SU-DHL-6 (cell line): ENCODE measurements around the gene ARIH1.
"Not testable (repeated sequence)": the region's sequence is repeated elsewhere in the genome, so short reads cannot be mapped to it uniquely, and the experiment has no call there.

Experiments used
- H2AFZ ChIP-seq: fragments of 200-600 bp; sonication (generic); 2 replicates; pipeline ENCODE4 v1.6.1; 2014; ENCODE audit warnings: low read depth, mild to moderate bottlenecking, moderate library complexity, mixed read lengths, antibody characterized with exemption, low read length; ENCODE audit not compliant: severe bottlenecking
- H3F3A ChIP-seq: fragments of 200-600 bp; shearing (Covaris generic); 2 replicates; pipeline ENCODE4 v1.6.0; 2016; ENCODE audit warnings: antibody characterized with exemption, mild to moderate bottlenecking; ENCODE audit not compliant: insufficient read depth
- H3K27ac ChIP-seq: fragments of 200-600 bp; sonication (generic); 2 replicates; pipeline ENCODE4 v1.5.1; 2016; ENCODE audit warnings: low read depth, mild to moderate bottlenecking, low read length, moderate library complexity, mixed read lengths
- H3K27me3 ChIP-seq: fragments of 200-600 bp; sonication (generic), shearing (Covaris generic); 2 replicates; pipeline ENCODE4 v1.6.0; 2014; ENCODE audit warnings: mild to moderate bottlenecking, low read length
- H3K36me3 ChIP-seq: fragments of 200-600 bp; sonication (generic); 2 replicates; pipeline ENCODE4 v1.6.1; 2014; ENCODE audit warnings: mild to moderate bottlenecking, low read length, mixed read lengths
- H3K4me2 ChIP-seq: fragments of 300-600, 200-600 bp; shearing (Covaris generic), sonication (generic); 2 replicates; pipeline ENCODE4 v1.6.0; 2014; ENCODE audit warnings: low read length, low read depth, mild to moderate bottlenecking; ENCODE audit not compliant: poor library complexity, severe bottlenecking
- H3K4me3 ChIP-seq: fragments of 200-600 bp; sonication (generic); 2 replicates; pipeline ENCODE4 v1.5.1; 2014; ENCODE audit warnings: antibody characterized with exemption, low read length, mild to moderate bottlenecking, mixed read lengths; ENCODE audit not compliant: insufficient read depth, poor library complexity, severe bottlenecking
- H3K79me2 ChIP-seq: fragments of 200-600 bp; sonication (generic); 2 replicates; pipeline ENCODE4 v1.6.1; 2014; ENCODE audit warnings: mild to moderate bottlenecking, low read length, moderate library complexity; ENCODE audit not compliant: insufficient read depth
- H3K9ac ChIP-seq: fragments of 200-600 bp; sonication (generic); 2 replicates; pipeline ENCODE4 v1.7.0; 2014; ENCODE audit warnings: mild to moderate bottlenecking, low read length
- H3K9me2 ChIP-seq: fragments of 200-600 bp; sonication (generic); replicated peaks from 2 replicates; pipeline ENCODE4 v1.6.1; 2014; ENCODE audit warnings: low read length; ENCODE audit not compliant: insufficient read depth
- H3K9me3 ChIP-seq: fragments of 200-600 bp; sonication (generic); 2 replicates; pipeline ENCODE4 v1.6.1; 2014; ENCODE audit warnings: low read length, mixed read lengths; ENCODE audit not compliant: insufficient read depth
- H4K20me1 ChIP-seq: fragments of 200-600 bp; sonication (generic); 2 replicates; pipeline ENCODE4 v1.6.1; 2014; ENCODE audit warnings: low read depth, mild to moderate bottlenecking, antibody characterized with exemption, low read length, moderate library complexity, mixed read lengths
- EZH2phosphoT487 ChIP-seq: fragments of 200-600 bp; sonication (generic), shearing (Covaris generic); conservative IDR thresholded peaks from 2 replicates; pipeline ENCODE4 v1.6.1; 2018; ENCODE audit warnings: mild to moderate bottlenecking, antibody characterized with exemption, low read length, moderate library complexity, mixed read lengths
- TF ChIP-seq, protein P1 (sequence below): fragments of 200-600 bp; sonication (generic); IDR thresholded peaks from one replicate; pipeline ENCODE4 v1.5.1; 2017; ENCODE audit warnings: antibody characterized with exemption, mild to moderate bottlenecking, low read length, moderate library complexity; ENCODE audit not compliant: insufficient read depth, poor library complexity, severe bottlenecking

Gene ARIH1

DNA sequence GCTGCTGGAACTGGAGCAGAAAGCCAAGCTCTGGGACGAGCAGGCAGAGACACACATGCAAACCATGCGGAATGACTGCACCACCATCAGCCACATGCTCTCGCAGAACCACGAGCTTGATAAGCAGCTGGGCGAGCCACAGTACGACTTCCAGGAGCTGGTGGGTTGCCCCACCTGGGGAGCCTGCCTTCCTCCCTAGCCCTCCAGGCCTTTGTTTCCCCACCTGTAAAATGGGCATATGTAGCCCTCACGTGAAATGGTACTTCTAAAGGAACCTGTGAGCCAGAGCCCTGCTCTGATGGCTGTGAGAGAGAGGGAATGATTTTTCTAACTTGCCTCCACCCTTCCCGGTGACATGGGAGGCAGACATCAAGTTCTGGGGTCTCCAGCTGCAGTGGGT is 135.7 kb downstream of the ARIH1 start:
- no peaks in the 10 kb centered on the region for H3K9me3 ChIP-seq
- H2AFZ ChIP-seq, result no peak overlapping the region
- no peaks in the 10 kb centered on the region for H4K20me1 ChIP-seq
- H3K27me3 ChIP-seq, result no peaks in the 10 kb centered on the region
- H3K9ac ChIP-seq, result no peak overlapping the region
- no peak overlapping the region for H3K4me2 ChIP-seq
- H3K79me2 ChIP-seq, result no peaks in the 10 kb centered on the region
- TF ChIP-seq EZH2phosphoT487, result no peak
- TF ChIP-seq, protein P1, sequence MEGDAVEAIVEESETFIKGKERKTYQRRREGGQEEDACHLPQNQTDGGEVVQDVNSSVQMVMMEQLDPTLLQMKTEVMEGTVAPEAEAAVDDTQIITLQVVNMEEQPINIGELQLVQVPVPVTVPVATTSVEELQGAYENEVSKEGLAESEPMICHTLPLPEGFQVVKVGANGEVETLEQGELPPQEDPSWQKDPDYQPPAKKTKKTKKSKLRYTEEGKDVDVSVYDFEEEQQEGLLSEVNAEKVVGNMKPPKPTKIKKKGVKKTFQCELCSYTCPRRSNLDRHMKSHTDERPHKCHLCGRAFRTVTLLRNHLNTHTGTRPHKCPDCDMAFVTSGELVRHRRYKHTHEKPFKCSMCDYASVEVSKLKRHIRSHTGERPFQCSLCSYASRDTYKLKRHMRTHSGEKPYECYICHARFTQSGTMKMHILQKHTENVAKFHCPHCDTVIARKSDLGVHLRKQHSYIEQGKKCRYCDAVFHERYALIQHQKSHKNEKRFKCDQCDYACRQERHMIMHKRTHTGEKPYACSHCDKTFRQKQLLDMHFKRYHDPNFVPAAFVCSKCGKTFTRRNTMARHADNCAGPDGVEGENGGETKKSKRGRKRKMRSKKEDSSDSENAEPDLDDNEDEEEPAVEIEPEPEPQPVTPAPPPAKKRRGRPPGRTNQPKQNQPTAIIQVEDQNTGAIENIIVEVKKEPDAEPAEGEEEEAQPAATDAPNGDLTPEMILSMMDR, result no peak
- no peak overlapping the region for H3K4me3 ChIP-seq
- H3F3A ChIP-seq, result no peaks in the 10 kb centered on the region
- no peaks in the 10 kb centered on the region for H3K9me2 ChIP-seq
- no peaks in the 10 kb centered on the region for H3K36me3 ChIP-seq
- no peak overlapping the region for H3K27ac ChIP-seq

DNA sequence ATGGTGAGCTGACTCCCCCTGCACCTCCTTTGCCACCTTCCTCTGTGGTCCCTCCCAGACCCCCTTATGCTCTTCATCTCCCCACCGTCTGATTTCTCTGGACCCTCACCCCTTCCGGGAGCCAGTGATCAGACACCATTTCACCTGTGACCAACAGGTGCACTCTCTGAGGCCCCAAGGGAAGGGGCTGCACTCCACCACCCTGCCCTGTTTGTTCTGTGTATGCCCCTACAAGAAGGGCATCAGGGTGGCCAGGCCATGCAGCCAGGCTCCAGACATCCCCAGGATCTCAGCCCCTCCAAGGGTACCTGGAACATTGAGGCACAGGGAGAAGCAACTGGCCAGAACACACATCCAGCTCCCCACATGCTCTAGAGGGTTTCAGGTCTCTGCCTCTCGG is 138.2 kb downstream of the ARIH1 start:
- not testable (repeated sequence) for H3K27me3 ChIP-seq, H3K79me2 ChIP-seq, H3K9me2 ChIP-seq, H3K4me3 ChIP-seq, H3K36me3 ChIP-seq, H3F3A ChIP-seq, H3K4me2 ChIP-seq, H3K9me3 ChIP-seq, H3K9ac ChIP-seq, H3K27ac ChIP-seq, H4K20me1 ChIP-seq, H2AFZ ChIP-seq

DNA sequence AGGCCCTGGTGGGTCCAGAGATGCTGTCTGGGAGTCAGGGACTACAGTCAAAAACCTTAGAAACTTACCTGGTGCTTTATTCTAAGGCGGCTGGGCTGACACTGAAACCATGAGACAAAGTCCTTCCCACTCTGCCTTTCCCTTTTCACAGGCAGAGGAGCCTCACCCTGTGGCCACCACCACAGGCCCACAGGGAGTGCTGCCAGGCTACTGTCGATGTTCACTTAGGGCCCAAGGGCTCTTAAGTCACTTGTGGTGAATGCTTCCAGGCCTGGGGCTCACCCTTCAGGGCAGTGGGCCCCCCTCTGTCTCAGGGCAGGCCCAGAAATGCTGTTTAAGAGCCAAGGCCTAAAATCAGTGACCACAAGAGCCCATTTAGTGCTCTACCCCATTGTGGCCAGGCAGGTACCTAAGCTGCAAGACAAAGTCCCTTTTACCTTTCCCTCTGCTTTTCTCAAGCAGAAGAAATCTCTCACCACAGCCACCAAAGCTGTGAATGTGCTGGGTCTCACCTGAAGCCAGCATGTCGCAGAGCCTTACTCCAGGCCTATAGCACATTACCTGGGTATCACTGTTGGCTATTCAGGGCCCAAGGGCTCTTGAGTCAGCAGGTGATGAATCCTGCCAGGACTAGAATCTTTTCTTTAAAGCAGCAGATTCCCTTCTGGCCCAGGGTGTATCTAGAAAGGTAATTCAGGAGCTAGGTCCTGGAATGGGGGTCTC is 140.8 kb downstream of the ARIH1 start:
- Histone ChIP-seq H3K36me3 (no peaks in the 10 kb centered on the region), H3K79me2 (no peaks in the 10 kb centered on the region), H3K4me3 (no peak overlapping the region), H3K4me2 (no peak overlapping the region), H3K9me2 (no peaks in the 10 kb centered on the region), H3F3A (no peaks in the 10 kb centered on the region), H3K27me3 (no peaks in the 10 kb centered on the region), H3K27ac (no peak overlapping the region), H4K20me1 (no peaks in the 10 kb centered on the region), H2AFZ (no peak overlapping the region), H3K9ac (no peak overlapping the region), H3K9me3 (no peaks in the 10 kb centered on the region)
- TF ChIP-seq EZH2phosphoT487, result no peak

DNA sequence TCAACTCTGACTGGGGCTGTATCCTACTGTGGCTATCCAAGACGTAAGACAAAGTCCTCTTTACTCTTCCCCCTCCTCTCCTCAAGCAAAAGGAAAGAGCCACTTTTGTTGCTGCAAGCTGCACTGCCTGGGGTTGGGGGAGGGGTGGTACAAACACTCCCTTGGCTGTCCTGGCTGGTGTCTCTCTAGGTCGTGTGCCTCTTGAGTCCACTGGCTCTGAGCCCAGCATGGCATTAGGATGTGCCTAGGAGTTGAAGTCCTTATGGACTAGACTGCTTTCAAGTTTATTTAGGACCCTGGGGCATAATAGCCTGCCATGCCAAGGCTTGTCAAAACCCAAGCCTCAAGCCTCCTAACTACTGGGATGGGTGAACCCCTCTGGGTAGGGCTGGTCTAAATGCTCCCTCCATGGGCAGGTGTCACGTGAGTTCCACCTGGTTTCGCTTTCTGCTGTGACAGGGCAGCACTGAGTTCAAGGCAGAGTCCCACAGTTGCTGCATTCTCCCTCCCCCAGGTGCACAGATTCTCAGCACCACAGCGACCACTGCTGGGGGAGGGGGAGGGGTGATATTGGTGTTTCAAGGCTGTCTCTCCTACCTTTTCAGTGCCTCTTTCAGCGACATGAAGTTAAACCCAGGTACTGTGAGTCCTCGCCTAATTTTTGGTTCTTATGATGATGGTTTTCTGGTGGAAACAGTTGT is 141.6 kb downstream of the ARIH1 start:
- H4K20me1 ChIP-seq, H3K9me3 ChIP-seq, H3K9ac ChIP-seq, H3F3A ChIP-seq, H3K9me2 ChIP-seq, H3K27ac ChIP-seq, H2AFZ ChIP-seq, H3K27me3 ChIP-seq, H3K79me2 ChIP-seq, H3K36me3 ChIP-seq, H3K4me3 ChIP-seq, H3K4me2 ChIP-seq: not testable (repeated sequence)
